Measurements from ENCODE around the gene DPT.

DPT gene

DNA sequence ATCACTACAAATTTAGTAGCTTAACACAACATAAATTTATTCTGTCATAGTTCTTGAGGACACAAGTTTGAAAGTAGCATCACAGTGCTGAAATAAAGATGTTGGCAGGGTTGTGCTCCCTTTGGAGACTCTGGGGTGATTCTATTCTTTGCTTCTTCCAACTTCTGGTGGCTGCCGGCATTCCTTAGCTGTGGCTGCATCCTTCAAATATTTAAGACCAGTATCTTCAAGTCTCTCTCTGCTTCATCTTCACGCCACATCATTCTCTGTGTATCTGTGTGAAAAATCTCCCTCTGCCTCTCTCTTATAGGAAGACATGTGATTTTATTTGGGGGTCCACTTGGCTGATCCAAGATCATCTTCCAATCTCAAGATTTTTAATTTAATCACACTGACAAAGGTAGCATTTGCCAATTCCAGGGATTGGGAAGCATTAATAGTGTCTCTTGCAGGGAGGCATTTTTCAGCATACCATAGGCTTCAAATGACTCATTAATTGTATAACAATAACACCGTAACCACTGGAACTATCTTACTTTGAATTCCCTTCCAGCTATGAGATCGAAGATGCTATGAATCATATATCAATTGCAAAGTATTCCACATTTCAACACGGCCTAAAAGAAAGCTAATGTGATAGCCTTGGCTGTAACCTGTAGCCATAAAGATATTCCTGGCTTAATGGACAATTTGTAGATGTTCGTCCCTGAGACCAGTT lies 74.6 kb downstream of the DPT start:
- no peak for DNase-seq

DNA sequence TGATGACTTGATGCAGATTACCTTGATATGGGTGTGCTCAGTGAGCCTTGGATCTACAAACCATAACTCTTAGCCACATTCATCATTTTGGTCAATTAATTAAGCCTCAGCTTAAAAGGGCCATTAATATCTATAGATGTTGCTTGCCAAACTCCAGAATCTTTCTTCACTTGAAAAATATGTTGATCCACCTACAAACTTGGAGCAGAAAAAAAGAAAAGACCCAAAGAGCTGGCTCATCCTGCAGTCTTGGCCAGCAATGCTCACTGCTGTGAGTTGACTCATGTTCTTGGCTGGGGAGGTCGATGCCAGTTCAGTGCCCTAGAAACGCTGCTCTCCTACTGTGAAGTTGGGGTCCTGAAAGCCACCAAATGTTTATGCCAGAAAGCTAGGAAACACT lies 75.4 kb downstream of the DPT start:
- DNase-seq, result no peak

DNA sequence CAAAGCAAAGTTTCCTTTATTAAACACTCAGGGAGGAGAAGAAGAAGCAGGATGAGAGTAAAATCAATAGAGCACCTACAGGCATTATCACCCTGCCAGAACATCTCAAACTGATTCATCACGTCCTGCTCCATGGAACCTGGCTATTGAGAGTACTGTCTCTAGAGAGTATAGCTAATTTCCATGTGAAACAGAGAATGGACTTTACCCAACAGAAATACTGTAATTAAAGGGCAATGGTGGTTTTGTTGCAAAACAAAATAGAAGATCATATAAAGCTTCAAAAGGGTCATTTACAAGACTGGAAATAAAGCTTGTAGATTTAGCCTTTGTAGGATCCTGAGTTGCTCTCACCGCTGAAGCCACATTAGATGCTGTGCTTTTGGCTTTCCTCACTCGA lies 83.3 kb downstream of the DPT start:
- no peak for DNase-seq
